Heart left ventricle (tissue), 13 donors: ENCODE results near the gene FAM76B.

ENCODE experiments used
- CTCF ChIP-seq, 12 donors: fragments of 200-600 bp; sonication (generic) in 4 of 12; IDR thresholded peaks; one replicate each; pipeline versions ENCODE4 v1.5.0 to v1.8.0; 2018 to 2022; ENCODE audit warnings: antibody characterized with exemption in 12 of 12, mild to moderate bottlenecking in 5 of 12
- POLR2A ChIP-seq, 2 donors: fragments of 450-650 bp; IDR thresholded peaks; one replicate each; pipeline ENCODE4 v1.6.1; 2017; ENCODE audit warnings: antibody characterized with exemption in 2 of 2, mild to moderate bottlenecking in 2 of 2, moderate library complexity in 2 of 2
- donor health status: ischemic (EF 13 %, LVEDD 7.1; RV severe dilation, severe dysfunction).
- donor health status: DM: no; HTN: yes; CAD: no.
- donor health status: DM: no; HTN: no; CAD: no.
- donor health status: ischemic (EF 25% LVEDD 6.9; RV normal size, moderate dysfunction).
- donor health status: ischemic (EF 25% LVEDD 5.7; RV mildly dilated, moderate dysfunction).
- donor health status: ischemic (EF 35%, LVEDD 5.7; RV mildly dilated, moderate dysfunction).
- donor health status: nonischemic (EF 11% LVEDD 7.7; RV severe dilation, severe dysfunction).
- donor health status: DM: yes; HTN: yes; CAD: no.
- donor health status: PGD.
- donor health status: ischemic (EF 29% LVEDD 5.4; RV normal size, mild dysfunction).
- donor health status: nonischemic (EF 23%, LVEDD 6.1; RV moderate dilation, normal function).

GRCh38 chr11:95788921-95789505 is 569 bp downstream of the FAM76B start:
- TF ChIP-seq CTCF (IDR thresholded peaks at IDR 0.05) (peak in 1 of 12 donors; percentile 16), POLR2A (IDR thresholded peaks at IDR 0.05) (no peak)
